22Rv1 (cell line): ENCODE measurements around the gene TTC28.

Experiments
- ZFX ChIP-seq: fragments of 450-650 bp; IDR thresholded peaks from 2 replicates; pipeline ENCODE4 v1.6.1; 2017; ENCODE audit warnings: antibody characterized with exemption, borderline replicate concordance
- TF ChIP-seq, protein P1 (sequence below): fragments of 450-650 bp; IDR thresholded peaks from 2 replicates; pipeline ENCODE4 v1.5.1; 2017; ENCODE audit warnings: mild to moderate bottlenecking

DNA sequence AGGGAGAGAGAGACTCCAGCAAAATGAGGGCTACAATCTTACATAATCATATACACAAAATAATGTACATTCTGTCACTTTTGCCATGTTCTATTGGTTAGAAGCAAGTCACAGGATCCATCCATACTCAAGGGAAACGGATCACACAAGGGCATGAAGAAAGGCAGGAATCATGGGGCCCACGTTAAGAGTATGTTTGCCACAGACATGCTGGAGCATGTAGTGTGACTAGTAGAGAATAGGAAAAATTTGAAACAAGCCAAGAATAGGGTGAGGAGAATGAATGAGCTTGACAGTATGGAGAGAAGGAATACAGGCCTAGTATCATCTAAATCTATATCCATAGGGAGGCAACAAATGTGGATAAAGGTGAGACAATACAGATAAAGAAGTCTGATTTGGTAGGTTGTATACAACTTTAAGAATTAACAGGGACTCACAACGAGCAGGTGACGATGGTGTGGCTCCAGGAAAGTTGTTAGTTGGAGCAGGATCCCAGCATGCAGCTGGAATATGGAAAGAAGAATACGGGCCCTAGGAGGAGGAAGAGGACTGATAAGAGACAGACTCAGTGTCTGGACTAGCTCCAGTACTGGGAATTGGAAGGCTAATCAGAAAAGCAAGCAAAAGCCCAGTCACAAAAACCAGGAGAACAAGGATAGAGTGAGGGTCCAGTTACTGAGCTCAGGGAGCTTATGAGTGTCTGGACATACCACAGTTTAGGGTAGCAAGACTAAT, 458.8 kb downstream of the TTC28 start:
- TF ChIP-seq, protein P1, sequence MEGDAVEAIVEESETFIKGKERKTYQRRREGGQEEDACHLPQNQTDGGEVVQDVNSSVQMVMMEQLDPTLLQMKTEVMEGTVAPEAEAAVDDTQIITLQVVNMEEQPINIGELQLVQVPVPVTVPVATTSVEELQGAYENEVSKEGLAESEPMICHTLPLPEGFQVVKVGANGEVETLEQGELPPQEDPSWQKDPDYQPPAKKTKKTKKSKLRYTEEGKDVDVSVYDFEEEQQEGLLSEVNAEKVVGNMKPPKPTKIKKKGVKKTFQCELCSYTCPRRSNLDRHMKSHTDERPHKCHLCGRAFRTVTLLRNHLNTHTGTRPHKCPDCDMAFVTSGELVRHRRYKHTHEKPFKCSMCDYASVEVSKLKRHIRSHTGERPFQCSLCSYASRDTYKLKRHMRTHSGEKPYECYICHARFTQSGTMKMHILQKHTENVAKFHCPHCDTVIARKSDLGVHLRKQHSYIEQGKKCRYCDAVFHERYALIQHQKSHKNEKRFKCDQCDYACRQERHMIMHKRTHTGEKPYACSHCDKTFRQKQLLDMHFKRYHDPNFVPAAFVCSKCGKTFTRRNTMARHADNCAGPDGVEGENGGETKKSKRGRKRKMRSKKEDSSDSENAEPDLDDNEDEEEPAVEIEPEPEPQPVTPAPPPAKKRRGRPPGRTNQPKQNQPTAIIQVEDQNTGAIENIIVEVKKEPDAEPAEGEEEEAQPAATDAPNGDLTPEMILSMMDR, result no peak
- TF ChIP-seq ZFX, result no peak
